ENCODE data around the gene PDE6A. TPM values are rescaled to one million over a fixed set of nuclear protein-coding genes. Genes with fewer than 3 reads are reported as not detected.
"Not testable (repeated sequence)": the region's sequence is repeated elsewhere in the genome, so short reads cannot be mapped to it uniquely, and the experiment has no call there.

The PDE6A gene
- polyA plus RNA-seq, 1 experiment = not detected

GRCh38 chr5:149881874-149882273 lies 62.7 kb downstream of the PDE6A start:
- H3K9me3 ChIP-seq (ENCODE audit: control insufficient read depth, insufficient read depth, low read length) = no peaks in the 10 kb centered on the region
- ChIA-PET CTCF (no interaction called here), POLR2A (no interaction called here)
- TF ChIP-seq CTCF (IDR thresholded peaks at IDR 0.05; ENCODE audit: low read depth, low read length) = no peak
- peaks cover 6% of the 10 kb centered on the region for H3K27me3 ChIP-seq (ENCODE audit: control insufficient read depth, insufficient read depth, low read length)
- no peak for DNase-seq (ENCODE audit: low read depth, low spot score)
- H3K4me3 ChIP-seq (ENCODE audit: low read depth, low read length) = no peak overlapping the region
- H3K27ac ChIP-seq (ENCODE audit: low read depth, low read length) = no peak overlapping the region

DNA sequence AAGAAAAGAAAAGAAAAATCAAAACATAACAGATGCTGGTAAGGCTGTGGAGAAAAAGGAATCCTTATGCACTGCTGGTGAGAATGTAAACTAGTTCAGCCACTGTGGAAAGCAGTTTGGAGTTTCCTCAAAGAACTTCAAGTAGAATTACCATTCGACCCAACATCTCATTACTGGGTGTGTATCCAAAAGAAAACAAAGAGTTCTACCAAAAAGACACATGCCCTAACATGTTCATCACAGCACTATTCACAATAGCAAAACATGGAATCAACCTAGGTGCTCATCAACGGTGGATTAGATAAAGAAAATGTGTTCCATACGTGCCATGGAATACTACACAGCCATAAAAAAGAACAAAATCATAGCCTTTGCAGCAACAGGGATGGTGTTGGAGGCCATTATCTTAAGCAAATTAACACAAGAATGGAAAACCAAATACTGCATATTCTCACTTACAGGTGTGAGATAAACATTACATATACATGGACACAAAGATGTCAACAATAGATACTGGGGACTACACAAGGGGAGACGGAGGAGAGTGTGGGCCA lies 63.4 kb downstream of the PDE6A start:
- TF ChIP-seq CTCF (IDR thresholded peaks at IDR 0.05; ENCODE audit: low read depth, low read length) = no peak
- no peaks in the 10 kb centered on the region for H3K9me3 ChIP-seq (ENCODE audit: control insufficient read depth, insufficient read depth, low read length)

GRCh38 chr5:149879593-149879992 lies 65.0 kb downstream of the PDE6A start:
- POLR2A ChIA-PET; H3K27ac ChIP-seq (ENCODE audit: low read depth, low read length); H3K4me3 ChIP-seq (ENCODE audit: low read depth, low read length); DNase-seq (ENCODE audit: low read depth, low spot score); H3K9me3 ChIP-seq (ENCODE audit: control insufficient read depth, insufficient read depth, low read length): not testable (repeated sequence)
- CTCF ChIA-PET = interaction anchor here (1.3 kb wide), 1 partner anchor 27 kb away, joined by 5 read pairs; no protein-coding TSS in a partner anchor
- H3K27me3 ChIP-seq (ENCODE audit: control insufficient read depth, insufficient read depth, low read length) = peaks cover 12% of the 10 kb centered on the region

More for the DNA sequence above, 63.4 kb downstream of the PDE6A start:
- POLR2A ChIA-PET = no interaction called here
- Histone ChIP-seq H3K27ac (ENCODE audit: low read depth, low read length) (no peak overlapping the region), H3K27me3 (ENCODE audit: control insufficient read depth, insufficient read depth, low read length) (peaks cover 6% of the 10 kb centered on the region), H3K4me3 (ENCODE audit: low read depth, low read length) (no peak overlapping the region)
- CTCF ChIA-PET = no interaction called here
- no peak for DNase-seq (ENCODE audit: low read depth, low spot score)

- CTCF ChIA-PET = interaction anchor here (1.3 kb wide), 1 partner anchor 26 kb away, joined by 5 read pairs; no protein-coding TSS in a partner anchor
- no peak for TF ChIP-seq CTCF (IDR thresholded peaks at IDR 0.05; ENCODE audit: low read depth, low read length)
These were observed 66.2 kb downstream of the PDE6A start for GRCh38 chr5:149878371-149878770.

GRCh38 chr5:149873896-149874295 lies 70.7 kb downstream of the PDE6A start:
- no peak overlapping the region for H3K4me3 ChIP-seq (ENCODE audit: low read depth, low read length)
- CTCF ChIA-PET = interaction anchor here (1.3 to 3.3 kb wide), 4 partner anchors 20 to 206 kb away, joined by 3 to 24 read pairs (median 5); no protein-coding TSS in a partner anchor

More at GRCh38 chr5:149878371-149878770, 66.2 kb downstream of the PDE6A start:
- Histone ChIP-seq H3K27me3 (ENCODE audit: control insufficient read depth, insufficient read depth, low read length) (peaks cover 18% of the 10 kb centered on the region), H3K9me3 (ENCODE audit: control insufficient read depth, insufficient read depth, low read length) (no peaks in the 10 kb centered on the region), H3K27ac (ENCODE audit: low read depth, low read length) (no peak overlapping the region), H3K4me3 (ENCODE audit: low read depth, low read length) (no peak overlapping the region)
- no peak for DNase-seq (ENCODE audit: low read depth, low spot score)
- POLR2A ChIA-PET = no interaction called here

More at GRCh38 chr5:149873896-149874295, 70.7 kb downstream of the PDE6A start:
- no peaks in the 10 kb centered on the region for H3K9me3 ChIP-seq (ENCODE audit: control insufficient read depth, insufficient read depth, low read length)
- POLR2A ChIA-PET = no interaction called here
- no peak for DNase-seq (ENCODE audit: low read depth, low spot score)
- peaks cover 34% of the 10 kb centered on the region for H3K27me3 ChIP-seq (ENCODE audit: control insufficient read depth, insufficient read depth, low read length)
- H3K27ac ChIP-seq (ENCODE audit: low read depth, low read length) = no peak overlapping the region
- TF ChIP-seq CTCF (IDR thresholded peaks at IDR 0.05; ENCODE audit: low read depth, low read length) = no peak
